C4-2B (cell line): Measurements from ENCODE around the gene DCHS1.

Experiments
- CTCF ChIP-seq: fragments of 450-650 bp; conservative IDR thresholded peaks from 2 replicates; pipeline ENCODE4 v1.5.1; 2017; ENCODE audit warnings: mild to moderate bottlenecking
- ZFX ChIP-seq: fragments of 450-650 bp; IDR thresholded peaks from 2 replicates; pipeline ENCODE4 v1.6.1; 2017

GRCh38 chr11:6660712-6661111 lies 5.1 kb upstream of the DCHS1 start:
- TF ChIP-seq CTCF (no peak), ZFX (no peak)
